Activated T-cell treated with anti-CD3 and anti-CD28 coated beads, Interleukin-2, amount 50 U/mL, for 48 hours (primary cell): ENCODE results near the gene FOXO3.

ENCODE experiments used
- DNase-seq, 2 experiments: peaks; one replicate each; pipeline ENCODE4 v3.0.0-alpha.2; 2020

Gene FOXO3

GRCh38 chr6:108690326-108691049, 129.8 kb downstream of the FOXO3 start:
- DNase-seq = no peak

DNA sequence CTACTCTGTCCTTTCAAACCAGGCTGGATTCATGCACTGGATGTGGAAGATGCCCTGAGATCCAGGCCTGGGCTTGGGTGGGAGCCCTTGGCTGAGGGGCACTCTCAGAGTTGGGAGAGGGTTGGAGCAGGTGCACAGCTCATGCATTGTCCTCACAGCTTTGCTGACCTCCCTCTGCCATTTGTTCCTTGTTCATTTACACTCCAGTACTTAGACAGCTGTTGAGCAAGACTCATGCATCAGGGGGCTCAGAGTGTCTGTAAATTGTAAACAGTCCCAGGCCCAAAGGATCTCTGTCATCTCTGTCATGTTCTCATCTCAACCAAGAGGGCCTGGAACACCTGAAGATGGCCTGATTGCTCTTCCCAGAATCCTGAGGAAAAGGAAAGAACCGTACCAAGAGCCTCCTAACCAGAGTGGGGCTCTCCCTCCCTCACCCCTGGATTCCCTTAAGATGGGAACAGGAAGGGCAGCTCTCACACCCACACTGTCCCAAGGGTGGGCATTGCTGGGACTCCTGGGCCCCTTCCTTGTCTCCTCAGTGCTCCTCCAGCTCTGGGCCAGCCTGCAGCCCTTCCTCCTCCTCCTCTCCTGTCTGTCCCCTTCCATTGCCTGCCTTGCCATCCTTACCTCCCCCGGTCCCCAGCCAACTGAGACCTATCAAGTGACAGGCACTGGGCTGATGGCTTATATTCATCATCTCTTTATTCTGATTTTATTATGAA, 132.9 kb downstream of the FOXO3 start:
- no peak for DNase-seq

DNA sequence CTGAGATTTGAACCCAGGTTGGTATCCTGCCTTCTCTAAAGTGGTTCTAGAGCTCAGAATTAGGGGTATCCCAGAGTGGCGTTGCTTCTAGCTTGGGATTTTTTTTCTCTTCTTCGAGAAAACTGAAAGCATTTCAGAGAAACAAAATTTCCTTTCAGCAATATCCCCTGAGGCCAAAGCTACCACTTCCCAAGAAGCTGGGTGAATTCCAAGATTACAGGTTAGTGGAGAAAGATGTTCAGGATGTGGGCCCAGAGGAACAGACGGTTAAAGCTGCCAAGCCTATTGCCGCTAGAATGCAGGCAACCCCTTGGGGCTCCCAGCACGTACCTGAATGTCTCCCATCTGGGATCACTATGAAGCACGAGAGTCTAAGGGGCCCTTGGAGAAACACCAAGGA, 134.1 kb downstream of the FOXO3 start:
- DNase-seq = no peak

- DNase-seq = no peak
Measured at GRCh38 chr6:108697561-108698161, 136.9 kb downstream of the FOXO3 start.

GRCh38 chr6:108698593-108699289, 138.0 kb downstream of the FOXO3 start:
- no peak for DNase-seq

DNA sequence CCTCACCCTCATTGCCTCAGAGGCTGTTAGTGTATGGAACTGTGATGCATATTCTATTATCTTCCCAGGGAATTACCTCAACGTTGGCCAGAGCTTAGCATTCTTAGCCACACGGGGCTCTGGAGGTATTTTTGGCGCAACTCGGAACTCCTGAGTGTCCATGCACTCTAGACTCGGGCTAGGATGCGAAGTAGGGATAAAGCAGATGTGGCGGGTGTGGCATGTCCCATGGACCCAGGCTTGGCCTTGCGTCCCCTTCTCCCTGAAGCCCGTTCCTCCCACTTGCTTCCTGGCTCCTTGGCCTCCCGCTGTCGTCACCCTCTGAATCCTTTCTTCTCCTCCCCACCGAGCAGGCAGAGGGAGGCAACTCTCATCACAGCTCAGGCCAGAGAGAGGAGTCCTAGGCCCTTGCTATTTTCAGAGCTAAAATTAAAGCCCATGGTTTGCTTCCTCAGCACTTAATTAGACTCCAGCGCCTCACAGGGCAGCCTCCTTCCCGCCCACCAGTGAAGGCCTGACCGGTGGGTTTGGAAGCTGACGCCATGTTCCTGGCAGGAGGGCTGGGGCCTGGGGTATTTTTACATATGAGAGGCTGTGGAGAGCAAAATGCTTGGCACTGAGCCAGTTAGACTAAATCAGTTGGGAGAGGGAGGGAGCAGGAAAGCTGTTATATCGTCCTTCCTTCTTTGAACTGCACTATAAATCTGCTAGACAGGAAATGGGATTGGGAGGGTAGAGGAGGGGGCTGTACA, 138.7 kb downstream of the FOXO3 start:
- no peak for DNase-seq

DNA sequence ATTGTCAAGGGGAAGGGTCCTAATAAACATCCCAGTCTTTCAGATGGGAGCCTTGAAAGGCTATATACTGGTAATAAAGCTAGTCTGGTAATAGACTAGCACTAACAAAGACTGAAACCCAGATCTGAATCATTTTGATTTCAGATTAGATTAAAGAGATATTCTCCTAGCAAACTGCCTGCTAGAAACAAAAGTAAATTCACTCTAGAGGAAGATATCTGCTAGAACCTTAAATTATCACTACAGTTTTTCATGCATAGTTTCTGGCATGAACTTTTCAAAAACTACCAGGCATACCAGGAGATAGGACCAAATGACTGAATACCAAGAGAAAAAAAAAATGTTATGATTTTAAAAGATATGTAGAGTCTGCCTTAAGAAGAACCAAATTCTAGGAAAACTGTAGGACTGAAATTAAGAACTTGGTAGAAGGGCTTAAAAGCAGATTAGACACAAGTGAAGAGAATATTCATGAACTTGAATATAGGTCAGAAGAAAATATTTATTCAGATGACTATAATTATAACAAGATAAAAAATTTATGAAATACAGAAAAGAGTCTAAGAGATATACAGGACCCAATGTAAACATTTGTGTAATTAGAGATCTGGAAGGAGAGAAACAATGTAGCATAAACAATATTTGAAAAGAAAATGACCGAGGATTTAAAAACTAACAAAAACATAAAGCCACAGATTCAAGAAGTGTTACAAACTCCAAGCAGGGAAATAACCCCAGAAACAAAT, 141.6 kb downstream of the FOXO3 start:
- no peak for DNase-seq

GRCh38 chr6:108706649-108707048, 145.9 kb downstream of the FOXO3 start:
- DNase-seq = no peak

DNA sequence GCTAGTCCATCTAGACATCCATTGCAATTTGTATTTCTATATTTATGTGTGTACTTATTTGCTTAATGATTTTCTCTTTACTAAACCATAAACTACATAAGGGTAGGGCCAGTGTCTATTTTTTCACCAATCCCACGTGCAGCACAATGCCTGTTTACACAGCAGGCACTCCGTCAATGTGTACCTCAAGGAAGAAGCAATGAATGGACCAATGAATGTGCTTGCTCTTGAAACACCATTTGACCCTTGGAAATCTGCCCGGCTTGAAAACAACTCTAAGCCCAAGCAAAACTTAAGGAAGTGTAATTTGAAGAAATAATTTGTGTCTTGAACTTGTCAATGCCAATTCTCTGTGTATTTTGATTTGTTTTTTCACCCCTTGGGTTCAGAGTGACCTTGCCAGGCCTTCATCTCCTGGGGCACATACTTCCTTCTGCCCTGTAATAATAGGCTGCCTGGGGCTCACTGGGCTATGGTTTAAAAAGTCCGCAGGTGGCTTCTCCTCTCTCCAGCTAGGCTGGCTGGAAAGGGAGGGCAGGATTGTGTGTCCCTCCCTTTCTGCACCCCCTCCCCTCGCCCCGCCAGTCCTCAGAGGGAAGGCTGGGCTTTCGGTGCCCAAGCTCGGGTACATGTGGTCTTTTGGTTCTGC, 146.7 kb downstream of the FOXO3 start:
- DNase-seq = no peak

DNA sequence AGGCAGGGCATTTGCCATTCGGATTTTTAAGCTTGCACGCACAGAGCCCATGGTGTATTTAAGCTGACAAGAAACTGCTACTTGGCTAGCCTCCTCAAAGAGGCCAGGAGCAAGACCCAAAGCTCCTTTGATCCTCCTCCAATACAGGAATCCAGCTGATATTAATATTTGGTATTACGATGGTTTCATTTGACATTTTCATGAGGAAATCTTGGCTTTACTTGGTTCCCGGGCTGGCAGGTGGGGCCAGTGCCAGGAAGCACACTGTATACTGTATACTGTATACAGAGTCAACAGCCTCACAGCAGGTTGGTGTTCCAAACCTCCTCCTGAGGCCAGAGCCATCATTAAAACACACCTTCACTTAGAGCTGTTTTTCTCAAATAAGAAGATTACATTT, 149.3 kb downstream of the FOXO3 start:
- no peak for DNase-seq

GRCh38 chr6:108710551-108710950, 149.8 kb downstream of the FOXO3 start:
- DNase-seq = no peak

- DNase-seq = no peak
Measured at GRCh38 chr6:108711071-108711470, 150.4 kb downstream of the FOXO3 start.

DNA sequence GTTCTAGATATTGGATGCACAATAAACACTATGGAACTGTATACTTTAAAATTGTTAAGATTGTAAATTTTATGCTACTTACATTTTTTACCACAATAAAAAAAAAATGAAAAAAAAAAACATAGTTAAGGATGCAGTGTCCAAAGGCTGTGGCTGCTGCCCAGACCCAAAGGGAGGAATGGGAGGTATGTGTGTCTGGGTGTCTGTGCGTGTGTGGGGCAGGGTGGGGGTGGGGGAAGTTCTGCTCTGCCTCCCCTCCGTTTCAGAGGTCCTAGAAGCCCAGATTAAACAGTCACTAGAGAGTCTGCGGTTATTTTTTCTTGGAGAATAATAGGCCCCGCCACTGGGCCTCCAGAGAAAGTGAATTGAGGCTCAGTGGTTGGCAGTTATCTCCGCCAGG, 151.1 kb downstream of the FOXO3 start:
- DNase-seq = no peak

- no peak for DNase-seq
Measured at GRCh38 chr6:108712946-108713345, 152.2 kb downstream of the FOXO3 start.

- DNase-seq = no peak
Measured at GRCh38 chr6:108714101-108714765, 153.5 kb downstream of the FOXO3 start.

- no peak for DNase-seq
Measured at GRCh38 chr6:108714766-108715414, 154.2 kb downstream of the FOXO3 start.

- no peak for DNase-seq
Measured at GRCh38 chr6:108715832-108716231, 155.1 kb downstream of the FOXO3 start.

DNA sequence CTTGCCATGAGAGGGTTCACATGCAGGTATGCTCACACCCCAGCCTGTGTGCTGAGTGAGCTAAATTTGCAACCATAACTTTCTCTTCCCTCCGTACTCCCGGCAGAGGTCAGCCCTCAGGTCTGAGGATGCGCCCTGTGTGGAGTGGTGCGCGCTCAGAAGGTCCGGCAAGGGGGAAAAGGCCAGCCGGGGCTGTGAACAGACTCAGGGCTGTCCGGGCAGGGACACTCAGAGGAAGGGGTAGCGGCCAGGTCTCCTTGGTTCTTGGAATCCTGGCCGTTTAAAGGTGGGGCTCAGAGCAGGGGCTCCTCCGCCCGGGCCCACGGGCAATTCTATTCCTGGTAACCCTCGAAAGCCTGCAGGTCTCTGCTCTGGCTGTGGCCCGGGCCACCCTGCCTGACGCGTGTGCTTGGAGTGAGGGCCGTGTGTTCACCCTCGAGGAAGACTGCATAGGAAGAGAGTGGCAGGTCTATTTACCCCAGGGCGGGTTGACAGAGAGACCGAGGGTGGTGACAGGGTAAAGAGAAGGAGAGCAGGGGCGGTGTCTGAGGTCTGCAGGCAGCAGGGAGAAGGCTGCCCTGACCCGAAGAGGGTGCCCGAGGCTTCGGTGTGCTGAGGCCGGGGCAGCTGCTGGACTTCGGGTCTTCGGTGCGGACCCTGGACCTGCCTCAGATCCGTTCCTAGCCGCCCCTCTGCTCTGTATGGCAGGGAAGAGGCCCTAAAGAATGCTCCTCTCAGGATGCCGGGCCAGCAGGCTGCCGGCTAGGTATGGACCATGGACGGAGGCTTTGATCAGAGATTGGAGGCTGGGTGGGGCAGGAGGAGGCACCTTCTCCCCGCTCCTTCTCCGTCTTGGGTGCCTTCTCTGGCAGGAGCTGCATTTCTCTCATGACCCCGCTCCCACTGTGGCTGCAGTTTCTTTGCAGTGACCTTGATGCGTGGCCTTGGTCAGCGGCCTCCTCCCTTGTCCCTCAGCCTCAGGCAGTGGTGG, 156.4 kb downstream of the FOXO3 start:
- no peak for DNase-seq

GRCh38 chr6:108719477-108719876, 158.8 kb downstream of the FOXO3 start:
- DNase-seq = no peak
